ENCODE data around the gene FAT2.

FAT2 gene

DNA sequence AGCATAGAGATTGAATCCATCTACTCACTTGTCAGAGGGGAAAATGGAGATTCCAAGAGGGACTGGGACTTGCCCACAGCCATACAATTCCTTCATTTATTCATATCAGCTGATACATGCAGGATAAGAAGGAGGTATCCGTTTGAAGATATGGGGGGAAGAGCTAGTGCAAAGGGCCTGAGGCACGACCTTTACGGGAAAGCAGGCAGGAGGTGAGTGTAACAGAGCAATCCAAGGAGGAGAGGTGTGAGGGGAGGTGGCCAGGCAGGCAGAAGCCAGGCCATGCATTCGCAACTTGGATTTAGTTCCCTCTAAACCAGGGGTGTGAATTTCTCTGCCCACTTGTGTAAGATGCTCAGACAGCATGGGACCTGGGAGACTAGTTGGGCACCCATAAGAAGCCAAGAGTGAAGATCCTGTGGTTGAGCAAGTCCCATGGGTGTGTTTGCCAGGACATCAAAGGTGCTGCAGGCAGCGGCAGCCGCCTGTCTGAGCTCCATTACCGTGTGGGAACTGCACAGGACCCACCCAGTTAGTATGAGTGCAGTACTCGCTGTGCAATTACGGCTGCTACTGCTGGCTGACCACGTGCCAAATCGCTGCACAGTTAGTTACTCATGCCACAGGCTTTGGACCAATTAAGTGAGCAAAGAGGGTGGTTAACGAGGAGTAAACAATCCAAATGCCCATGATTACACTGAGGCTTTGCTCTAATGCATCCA, 31.4 kb upstream of the FAT2 start:
- no peak for FAIRE-seq
- TF ChIP-seq POLR2AphosphoS5 (IDR thresholded peaks at IDR 0.05; ENCODE audit: low read depth, low read length) (no peak), TAF1 (IDR thresholded peaks at IDR 0.05; ENCODE audit: borderline replicate concordance, low read depth, low read length) (no peak), POLR2A (IDR thresholded peaks at IDR 0.05; ENCODE audit: low read depth, low read length) (no peak)
- no peak for DNase-seq (ENCODE audit: insufficient read length)

DNA sequence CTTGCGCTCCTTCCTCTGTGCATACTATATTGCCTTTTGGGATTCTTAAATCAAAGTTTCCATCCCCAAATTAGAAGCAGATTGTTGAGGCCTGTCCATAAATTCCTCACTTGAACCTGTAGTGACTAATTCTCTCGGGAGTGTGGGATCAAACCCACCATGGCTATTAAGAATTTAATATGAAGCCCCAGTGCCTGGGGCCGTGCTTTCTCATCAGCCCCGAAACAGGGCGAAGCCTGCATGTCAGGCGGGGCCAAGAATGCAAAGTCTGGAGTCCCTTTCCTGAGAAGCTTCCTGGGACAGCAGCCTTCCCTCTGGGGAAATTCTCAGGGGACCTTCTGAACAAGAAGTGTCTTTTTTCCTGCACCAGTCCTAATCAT, 29.3 kb upstream of the FAT2 start:
- TF ChIP-seq POLR2AphosphoS5 (IDR thresholded peaks at IDR 0.05; ENCODE audit: low read depth, low read length) (no peak), TAF1 (IDR thresholded peaks at IDR 0.05; ENCODE audit: borderline replicate concordance, low read depth, low read length) (no peak), POLR2A (IDR thresholded peaks at IDR 0.05; ENCODE audit: low read depth, low read length) (no peak)
- FAIRE-seq (no peak), DNase-seq (ENCODE audit: insufficient read length) (no peak)

DNA sequence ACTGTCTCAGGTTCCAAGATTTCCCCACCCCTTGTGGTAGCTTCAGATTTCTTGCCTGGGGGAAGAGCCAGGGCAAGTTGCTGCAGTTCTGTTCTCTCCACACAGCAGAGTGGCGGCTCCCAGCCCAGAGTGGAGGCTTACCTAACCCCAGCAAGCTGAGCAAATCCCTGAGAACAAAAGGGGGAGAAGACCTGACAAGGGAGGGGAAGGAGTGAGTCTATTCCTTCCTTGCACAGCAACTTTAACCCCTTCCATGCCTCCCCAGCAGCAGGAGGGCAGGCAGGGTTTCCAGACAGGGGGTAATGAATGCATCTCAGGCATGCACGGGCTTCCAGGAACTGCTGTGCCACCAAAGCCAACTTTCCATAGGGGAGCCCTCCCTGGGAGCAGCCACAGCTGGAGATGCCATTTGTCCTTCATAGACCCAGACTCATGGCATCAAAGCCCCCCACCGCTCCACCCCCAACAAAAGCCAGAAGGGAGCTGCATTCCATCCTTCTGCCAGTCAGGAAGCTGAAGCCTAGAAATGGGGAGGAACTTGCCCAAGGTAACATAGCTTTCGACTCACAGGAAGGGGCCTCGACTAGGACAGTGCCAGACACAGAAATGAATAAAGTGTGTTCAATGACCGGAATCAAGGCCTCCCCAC, 28.8 kb upstream of the FAT2 start:
- no peak for DNase-seq (ENCODE audit: insufficient read length)
- TF ChIP-seq POLR2AphosphoS5 (IDR thresholded peaks at IDR 0.05; ENCODE audit: low read depth, low read length) (no peak), TAF1 (IDR thresholded peaks at IDR 0.05; ENCODE audit: borderline replicate concordance, low read depth, low read length) (no peak), POLR2A (IDR thresholded peaks at IDR 0.05; ENCODE audit: low read depth, low read length) (no peak)
- no peak for FAIRE-seq

DNA sequence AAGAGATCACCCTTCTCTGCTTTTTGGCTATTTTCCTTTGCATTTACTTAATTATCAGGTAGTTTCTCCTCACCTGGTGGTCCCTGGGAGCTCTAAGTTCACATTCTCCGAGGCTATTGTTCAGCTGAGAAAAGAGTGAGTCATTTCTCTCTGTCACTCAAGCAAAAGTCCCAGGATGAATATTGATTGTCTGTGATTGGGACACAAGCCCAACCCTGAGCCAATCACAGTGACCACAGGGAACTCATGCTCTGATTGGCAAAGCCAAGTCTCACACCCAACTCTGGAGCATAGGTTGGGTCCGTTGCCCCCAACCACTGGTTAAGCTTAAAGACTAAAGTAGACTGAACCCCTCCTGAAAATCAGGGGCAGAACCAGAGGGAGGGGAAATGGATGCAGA, 27.8 kb upstream of the FAT2 start:
- no peak for FAIRE-seq
- DNase-seq (ENCODE audit: insufficient read length), result no peak
- TF ChIP-seq TAF1 (IDR thresholded peaks at IDR 0.05; ENCODE audit: borderline replicate concordance, low read depth, low read length) (no peak), POLR2A (IDR thresholded peaks at IDR 0.05; ENCODE audit: low read depth, low read length) (no peak), POLR2AphosphoS5 (IDR thresholded peaks at IDR 0.05; ENCODE audit: low read depth, low read length) (no peak)

DNA sequence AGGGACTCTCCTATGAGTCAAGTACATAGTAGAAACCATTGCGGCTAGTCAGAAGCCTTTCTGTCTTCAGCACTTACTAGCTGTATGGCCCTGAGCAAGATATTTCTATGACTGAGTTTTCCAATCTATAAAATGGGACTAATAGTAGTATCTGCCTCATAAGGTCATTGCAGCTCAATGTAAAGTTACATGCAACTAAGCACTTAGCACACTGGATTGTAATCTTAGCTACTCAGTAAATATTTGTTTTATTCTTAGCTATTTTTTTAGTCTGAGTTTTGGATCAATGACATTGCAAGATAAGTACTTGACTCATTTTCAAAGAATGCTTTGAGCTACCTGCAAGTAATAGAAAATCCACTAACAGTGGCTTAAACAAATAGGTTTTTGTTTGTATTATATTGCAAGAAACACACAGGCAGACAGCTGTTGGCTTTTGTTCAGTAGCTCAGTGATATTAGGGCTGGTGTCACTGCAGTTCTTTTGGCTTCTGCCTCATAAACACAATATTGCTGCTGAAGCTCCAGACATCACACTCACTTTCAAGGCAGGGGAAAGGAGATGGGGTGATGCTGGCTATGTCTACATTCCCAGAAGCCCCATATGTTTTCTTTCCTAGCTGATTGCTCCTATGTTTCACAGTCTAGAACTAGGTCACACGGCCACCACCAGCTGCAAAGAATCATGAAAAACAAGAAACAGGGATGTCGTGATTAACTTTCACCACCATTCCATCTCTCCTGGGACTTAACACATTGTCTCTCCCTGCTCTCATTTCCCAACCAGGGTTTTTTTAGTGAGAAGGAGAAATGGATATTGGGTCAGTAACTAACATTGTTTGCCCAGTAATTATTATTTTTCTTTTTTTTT, 26.9 kb upstream of the FAT2 start:
- no peak for TF ChIP-seq TAF1 (IDR thresholded peaks at IDR 0.05; ENCODE audit: borderline replicate concordance, low read depth, low read length)
- no peak for TF ChIP-seq POLR2A (IDR thresholded peaks at IDR 0.05; ENCODE audit: low read depth, low read length)
- no peak for TF ChIP-seq POLR2AphosphoS5 (IDR thresholded peaks at IDR 0.05; ENCODE audit: low read depth, low read length)
- no peak for DNase-seq (ENCODE audit: insufficient read length)
- FAIRE-seq, result no peak

DNA sequence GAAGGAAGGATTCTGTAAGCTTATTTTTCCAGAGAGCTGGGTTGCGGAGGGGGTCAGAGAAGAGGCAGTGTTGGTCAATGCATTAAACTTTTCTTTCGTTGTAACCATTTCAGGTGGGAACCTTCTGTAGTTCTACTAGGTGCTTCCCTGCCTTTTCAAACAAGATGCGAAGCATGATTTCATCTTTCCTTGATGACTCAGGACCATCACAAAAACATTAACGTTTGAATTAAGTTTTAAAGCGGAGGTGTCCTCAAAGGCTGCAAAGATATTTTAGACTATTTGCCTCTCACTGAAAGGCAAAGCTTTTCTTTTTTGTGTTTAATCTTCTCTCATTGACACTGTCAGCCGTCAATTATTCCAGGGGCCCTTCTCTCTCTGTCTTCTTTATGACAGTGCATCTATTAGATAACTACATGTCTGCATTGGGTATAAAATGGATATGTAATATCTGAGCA, 26.3 kb upstream of the FAT2 start:
- FAIRE-seq (no peak), DNase-seq (ENCODE audit: insufficient read length) (no peak)
- TF ChIP-seq POLR2A (IDR thresholded peaks at IDR 0.05; ENCODE audit: low read depth, low read length) (no peak), POLR2AphosphoS5 (IDR thresholded peaks at IDR 0.05; ENCODE audit: low read depth, low read length) (no peak), TAF1 (IDR thresholded peaks at IDR 0.05; ENCODE audit: borderline replicate concordance, low read depth, low read length) (no peak)

DNA sequence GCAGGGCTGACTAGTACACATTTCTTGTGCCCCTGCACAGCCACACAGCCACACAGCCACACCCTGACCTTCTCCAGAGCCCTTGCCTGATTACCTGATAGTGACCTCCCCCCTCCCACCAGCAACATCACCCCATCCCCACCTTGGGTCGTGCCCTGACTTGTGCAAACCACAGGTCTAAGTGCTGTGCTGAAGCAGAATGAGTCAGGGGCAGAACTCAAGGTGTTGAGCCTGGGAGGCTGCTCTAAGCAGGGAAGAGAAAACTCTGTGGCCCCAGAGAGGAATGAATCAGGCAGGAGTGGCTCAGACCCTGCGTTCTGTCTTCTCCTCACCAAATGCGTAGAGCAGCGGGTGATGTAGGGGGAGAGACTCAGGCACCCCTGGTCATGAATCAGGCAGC, 24.3 kb upstream of the FAT2 start:
- FAIRE-seq (no peak), DNase-seq (ENCODE audit: insufficient read length) (no peak)
- no peak for TF ChIP-seq POLR2AphosphoS5 (IDR thresholded peaks at IDR 0.05; ENCODE audit: low read depth, low read length)
- no peak for TF ChIP-seq TAF1 (IDR thresholded peaks at IDR 0.05; ENCODE audit: borderline replicate concordance, low read depth, low read length)
- no peak for TF ChIP-seq POLR2A (IDR thresholded peaks at IDR 0.05; ENCODE audit: low read depth, low read length)

DNA sequence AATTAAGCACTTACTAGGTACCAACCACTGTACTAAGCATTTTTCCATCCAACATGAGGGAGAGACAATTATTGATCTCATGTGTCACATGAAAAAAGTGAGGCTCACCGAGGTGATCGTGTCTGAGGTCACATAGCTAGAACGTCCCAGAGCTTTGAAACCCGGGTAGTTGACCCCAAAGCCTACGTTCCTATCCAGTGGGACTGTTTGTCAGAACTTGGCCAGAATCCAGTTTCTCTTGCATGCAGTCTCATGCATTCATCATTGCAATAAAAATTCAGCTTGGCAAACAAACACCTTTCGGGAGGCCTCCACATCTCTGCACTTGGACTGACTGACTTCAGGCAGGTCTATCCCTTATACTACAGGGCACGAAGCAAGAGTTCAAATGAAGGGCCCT, 23.4 kb upstream of the FAT2 start:
- TF ChIP-seq TAF1 (IDR thresholded peaks at IDR 0.05; ENCODE audit: borderline replicate concordance, low read depth, low read length) (no peak), POLR2A (IDR thresholded peaks at IDR 0.05; ENCODE audit: low read depth, low read length) (no peak), POLR2AphosphoS5 (IDR thresholded peaks at IDR 0.05; ENCODE audit: low read depth, low read length) (no peak)
- DNase-seq (ENCODE audit: insufficient read length), result no peak
- FAIRE-seq, result no peak

DNA sequence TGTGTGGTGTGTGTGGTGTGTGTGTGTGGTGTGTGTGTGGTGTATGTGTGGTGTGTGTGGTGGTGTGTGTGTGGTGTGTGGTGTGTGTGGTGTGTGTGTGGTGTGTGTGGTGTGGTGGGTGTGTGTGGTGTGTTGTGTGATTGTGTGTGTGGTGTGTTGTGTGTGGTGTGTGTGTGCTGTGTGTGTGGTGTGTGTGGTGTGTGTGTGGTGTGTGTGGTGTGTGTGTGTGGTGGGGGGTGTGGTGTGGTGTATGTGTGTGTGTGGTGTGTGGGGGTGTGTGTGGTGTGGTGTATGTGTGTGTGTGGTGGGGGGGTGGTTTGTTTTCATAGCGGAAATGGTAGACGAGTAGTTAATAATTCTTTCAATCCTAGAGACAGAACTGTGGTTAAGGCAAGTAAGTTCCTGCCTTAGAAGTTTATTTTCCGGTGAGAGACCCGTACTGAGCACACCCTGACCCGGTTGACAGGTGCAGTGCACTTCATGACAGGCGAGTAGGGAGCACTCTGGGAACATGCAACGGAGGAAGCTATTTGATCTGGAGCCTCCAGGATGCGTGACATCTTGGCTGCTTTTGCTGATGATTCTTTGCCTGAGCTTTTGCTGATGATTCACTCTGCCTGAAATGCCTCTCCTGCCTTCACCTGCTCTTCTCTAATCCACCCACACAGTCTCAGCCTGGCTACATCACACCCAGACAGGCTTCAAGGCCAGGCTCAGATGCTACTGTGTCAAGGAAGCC, 21.7 kb upstream of the FAT2 start:
- FAIRE-seq (peak; percentile 98), DNase-seq (ENCODE audit: insufficient read length) (peak; percentile 36)
- TF ChIP-seq POLR2A (IDR thresholded peaks at IDR 0.05; ENCODE audit: low read depth, low read length) (no peak), POLR2AphosphoS5 (IDR thresholded peaks at IDR 0.05; ENCODE audit: low read depth, low read length) (no peak), TAF1 (IDR thresholded peaks at IDR 0.05; ENCODE audit: borderline replicate concordance, low read depth, low read length) (no peak)

DNA sequence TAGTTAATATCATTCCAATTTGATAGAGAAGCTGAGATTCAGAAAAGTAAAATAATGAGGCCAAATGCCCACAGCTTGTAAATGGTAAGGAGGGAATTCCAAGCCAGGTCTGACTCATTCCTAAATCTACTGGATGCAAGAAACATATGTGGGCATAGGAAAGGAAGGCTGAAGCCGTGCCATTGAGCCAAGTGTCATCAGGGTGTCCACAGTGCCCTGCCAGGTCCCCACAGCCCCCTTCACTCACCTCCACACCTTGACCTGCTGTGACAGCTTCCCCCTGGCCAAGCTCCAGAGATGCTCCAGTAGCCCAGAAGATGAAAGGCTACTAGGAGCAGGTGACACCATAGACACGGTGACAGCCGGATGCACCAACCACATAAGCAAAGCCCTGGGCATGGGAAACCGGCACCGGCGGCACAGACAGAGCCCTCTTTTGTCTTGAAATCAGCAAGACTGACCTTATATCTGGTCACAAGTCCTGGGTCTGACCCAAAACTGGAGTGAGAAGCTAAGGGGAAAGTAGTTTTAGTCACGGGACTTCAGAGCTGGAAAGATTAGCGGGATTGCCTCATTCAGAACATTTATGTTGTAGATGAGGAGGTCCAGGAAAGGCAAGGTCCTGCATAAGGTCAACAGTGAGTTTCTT, 20.1 kb upstream of the FAT2 start:
- FAIRE-seq (no peak), DNase-seq (ENCODE audit: insufficient read length) (no peak)
- TF ChIP-seq POLR2A (IDR thresholded peaks at IDR 0.05; ENCODE audit: low read depth, low read length), result no peak

DNA sequence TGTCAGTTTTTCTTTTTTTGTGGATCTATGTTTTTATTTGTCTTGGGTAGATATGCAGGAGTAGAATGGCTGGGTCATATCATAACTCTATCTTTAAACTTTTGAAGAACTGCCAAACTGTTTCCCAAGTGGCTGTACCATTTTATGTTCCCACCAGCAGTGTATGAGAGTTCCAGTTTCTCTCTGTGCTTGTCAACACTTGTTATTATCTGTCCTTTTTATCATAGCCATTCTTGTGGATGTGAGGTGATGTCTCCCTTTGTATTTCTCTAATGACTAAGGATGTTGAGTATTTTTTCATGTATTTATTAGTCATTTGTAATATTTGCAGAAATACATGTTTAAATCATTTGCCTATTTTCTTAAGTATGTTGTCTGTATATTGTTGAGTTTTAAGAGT, 17.4 kb upstream of the FAT2 start:
- DNase-seq (ENCODE audit: insufficient read length), result no peak
- TF ChIP-seq TAF1 (IDR thresholded peaks at IDR 0.05; ENCODE audit: borderline replicate concordance, low read depth, low read length) (no peak), POLR2A (IDR thresholded peaks at IDR 0.05; ENCODE audit: low read depth, low read length) (no peak), POLR2AphosphoS5 (IDR thresholded peaks at IDR 0.05; ENCODE audit: low read depth, low read length) (no peak)
- FAIRE-seq, result no peak
